AG04449 (cell line): Measurements from ENCODE around the gene PAQR3.

Experiments
- CTCF ChIA-PET: fragments of 350-600 bp; formaldehyde crosslinking; extraction: SDS; loops from one replicate; lab custom pipeline; 2021; ENCODE audit warnings: antibody characterized with exemption; lab: Yijun Ruan, JAX
- POLR2A ChIA-PET: fragments of 400-600, 350-600 bp; formaldehyde crosslinking; extraction: SDS; loops from one replicate; lab custom pipeline; 2020; ENCODE audit warnings: antibody characterized with exemption, inconsistent platforms; lab: Yijun Ruan, JAX
- DNase-seq: peaks from one replicate; pipeline ENCODE4 v3.0.0-alpha.2; 2010; ENCODE audit warnings: low read depth, low spot score
- H3K4me3 ChIP-seq: 2 replicates; pipeline ENCODE4 v1.5.1; 2011; ENCODE audit warnings: low read depth, mild to moderate bottlenecking, control low read depth, low read length
- TF ChIP-seq, protein P1 (sequence below): IDR thresholded peaks from one replicate; pipeline ENCODE4 v1.5.1; 2011; ENCODE audit warnings: mild to moderate bottlenecking, moderate library complexity, low read length, control low read depth, inconsistent platforms; ENCODE audit not compliant: insufficient read depth; ENCODE audit errors: missing control alignments

Gene PAQR3

DNA sequence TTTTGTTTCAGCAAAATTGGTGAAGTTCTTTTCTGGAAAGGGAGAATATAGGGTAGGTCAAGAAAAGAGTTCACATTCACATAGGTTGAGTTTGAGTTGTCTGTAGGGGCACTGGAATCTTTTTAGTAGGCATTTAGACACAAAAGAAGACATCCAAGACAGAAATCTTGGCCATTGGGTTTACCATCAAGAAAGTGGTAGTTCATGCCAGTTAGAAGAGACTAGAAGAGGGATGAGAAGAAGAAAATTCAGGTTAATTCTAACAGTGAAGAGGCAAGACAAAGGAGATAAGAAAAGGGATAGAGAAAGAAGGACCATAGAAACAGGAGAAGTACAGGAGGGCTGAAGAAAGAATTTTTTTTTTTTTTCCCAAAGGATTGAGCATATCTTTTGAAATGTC lies 39.9 kb downstream of the PAQR3 start:
- ChIA-PET POLR2A (no interaction called here), CTCF (no interaction called here)
- TF ChIP-seq, protein P1, sequence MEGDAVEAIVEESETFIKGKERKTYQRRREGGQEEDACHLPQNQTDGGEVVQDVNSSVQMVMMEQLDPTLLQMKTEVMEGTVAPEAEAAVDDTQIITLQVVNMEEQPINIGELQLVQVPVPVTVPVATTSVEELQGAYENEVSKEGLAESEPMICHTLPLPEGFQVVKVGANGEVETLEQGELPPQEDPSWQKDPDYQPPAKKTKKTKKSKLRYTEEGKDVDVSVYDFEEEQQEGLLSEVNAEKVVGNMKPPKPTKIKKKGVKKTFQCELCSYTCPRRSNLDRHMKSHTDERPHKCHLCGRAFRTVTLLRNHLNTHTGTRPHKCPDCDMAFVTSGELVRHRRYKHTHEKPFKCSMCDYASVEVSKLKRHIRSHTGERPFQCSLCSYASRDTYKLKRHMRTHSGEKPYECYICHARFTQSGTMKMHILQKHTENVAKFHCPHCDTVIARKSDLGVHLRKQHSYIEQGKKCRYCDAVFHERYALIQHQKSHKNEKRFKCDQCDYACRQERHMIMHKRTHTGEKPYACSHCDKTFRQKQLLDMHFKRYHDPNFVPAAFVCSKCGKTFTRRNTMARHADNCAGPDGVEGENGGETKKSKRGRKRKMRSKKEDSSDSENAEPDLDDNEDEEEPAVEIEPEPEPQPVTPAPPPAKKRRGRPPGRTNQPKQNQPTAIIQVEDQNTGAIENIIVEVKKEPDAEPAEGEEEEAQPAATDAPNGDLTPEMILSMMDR = no peak
- no peak for DNase-seq
- no peak overlapping the region for H3K4me3 ChIP-seq

DNA sequence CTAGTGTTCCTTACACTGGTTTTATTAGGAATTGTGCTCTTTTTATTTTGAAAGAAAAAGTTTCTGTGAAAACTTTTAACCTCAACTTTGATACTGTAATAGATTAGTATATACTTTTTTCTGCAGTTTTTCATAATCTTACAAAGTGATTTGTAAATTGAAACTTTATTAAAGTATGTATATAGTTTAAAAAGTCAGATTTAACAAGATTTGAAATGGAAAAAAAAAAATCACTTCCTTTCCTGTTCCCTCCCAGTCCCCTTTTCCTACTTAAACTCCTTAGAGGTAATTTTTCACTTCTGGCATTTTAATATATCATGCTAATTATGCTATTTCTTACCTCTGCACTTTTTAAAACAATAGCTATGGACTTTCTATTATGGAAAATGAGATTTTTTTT lies 49.3 kb downstream of the PAQR3 start:
- POLR2A ChIA-PET = no interaction called here
- no peak for DNase-seq
- TF ChIP-seq, protein P1 = no peak
- no peak overlapping the region for H3K4me3 ChIP-seq
- CTCF ChIA-PET = interaction anchor here (0.9 kb wide), 1 partner anchor 20 kb away, joined by 3 read pairs; no protein-coding TSS in a partner anchor

DNA sequence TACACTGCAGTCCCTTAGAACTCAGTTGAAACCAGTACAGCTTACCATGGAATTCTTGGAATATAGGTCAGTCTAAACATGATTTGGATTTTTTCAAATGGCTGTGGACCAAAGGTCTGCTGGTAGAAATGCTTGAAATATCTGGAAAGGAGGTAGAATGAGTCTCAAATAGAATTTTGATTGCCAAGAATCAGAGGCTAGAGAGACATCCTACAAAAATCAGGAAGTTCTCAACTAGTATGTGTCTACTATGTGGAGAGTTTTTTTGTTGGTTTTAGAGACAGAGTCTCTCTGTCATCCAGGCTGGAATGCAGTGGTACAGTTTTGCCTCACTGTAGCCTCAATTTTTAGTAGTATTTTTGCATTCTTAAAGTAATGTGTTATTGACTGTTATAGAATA lies 53.6 kb downstream of the PAQR3 start:
- CTCF ChIA-PET = no interaction called here
- no peak overlapping the region for H3K4me3 ChIP-seq
- peak; percentile 57 for DNase-seq
- POLR2A ChIA-PET = no interaction called here
- TF ChIP-seq, protein P1 = no peak

DNA sequence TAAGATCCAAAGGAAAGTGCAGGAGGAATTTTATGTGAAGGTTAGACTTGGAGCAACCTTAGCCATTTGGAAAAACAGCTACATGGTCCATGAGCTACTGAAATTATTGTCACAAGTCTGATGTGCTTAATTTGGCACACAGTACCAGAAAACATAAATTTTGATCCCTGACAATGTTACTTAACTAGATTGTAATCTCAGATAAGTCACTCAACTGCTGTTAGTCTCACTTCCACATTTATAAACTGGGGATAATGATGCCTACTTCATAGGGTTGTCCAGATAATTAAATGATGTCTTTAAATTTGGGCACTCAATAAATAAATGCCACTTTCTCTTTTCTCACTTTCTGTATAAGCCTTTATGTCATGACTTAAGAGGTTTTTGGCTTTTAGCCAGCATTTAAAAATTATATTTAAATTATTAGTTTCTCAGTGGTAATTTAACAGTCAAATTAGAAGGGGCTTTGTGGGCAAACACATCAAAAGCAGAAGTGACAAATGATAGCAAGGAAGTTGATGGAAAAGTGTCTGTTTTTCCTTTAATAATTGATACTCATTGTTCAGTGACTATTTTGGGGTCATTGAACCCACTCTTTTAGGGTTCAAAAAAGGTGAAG lies 58.3 kb downstream of the PAQR3 start:
- CTCF ChIA-PET = interaction anchor here (0.6 kb wide), 1 partner anchor 62 kb away, joined by 3 read pairs; no protein-coding TSS in a partner anchor
- POLR2A ChIA-PET = no interaction called here
- no peak for DNase-seq
- TF ChIP-seq, protein P1 = no peak
- H3K4me3 ChIP-seq = no peak overlapping the region

DNA sequence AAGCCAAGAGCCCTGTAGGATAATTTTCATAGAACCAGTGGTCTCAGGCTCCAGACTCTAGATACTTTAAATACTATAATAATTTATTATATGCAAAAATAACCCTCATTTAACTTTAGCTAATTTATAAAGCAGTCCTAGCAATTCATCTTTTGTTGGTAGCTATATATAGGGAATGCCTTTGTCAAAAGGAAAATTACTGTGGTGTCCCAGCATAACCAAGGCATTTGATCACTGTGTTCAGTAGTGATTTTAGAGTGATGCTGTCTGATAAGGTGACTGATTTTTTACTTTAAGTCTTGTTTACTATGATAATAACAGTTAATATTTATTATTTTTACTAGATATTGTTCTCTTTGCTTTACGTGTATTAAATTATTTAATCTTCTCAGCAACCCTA lies 61.2 kb downstream of the PAQR3 start:
- TF ChIP-seq, protein P1 = no peak
- no peak for DNase-seq
- H3K4me3 ChIP-seq = no peak overlapping the region
- ChIA-PET POLR2A (no interaction called here), CTCF (no interaction called here)

DNA sequence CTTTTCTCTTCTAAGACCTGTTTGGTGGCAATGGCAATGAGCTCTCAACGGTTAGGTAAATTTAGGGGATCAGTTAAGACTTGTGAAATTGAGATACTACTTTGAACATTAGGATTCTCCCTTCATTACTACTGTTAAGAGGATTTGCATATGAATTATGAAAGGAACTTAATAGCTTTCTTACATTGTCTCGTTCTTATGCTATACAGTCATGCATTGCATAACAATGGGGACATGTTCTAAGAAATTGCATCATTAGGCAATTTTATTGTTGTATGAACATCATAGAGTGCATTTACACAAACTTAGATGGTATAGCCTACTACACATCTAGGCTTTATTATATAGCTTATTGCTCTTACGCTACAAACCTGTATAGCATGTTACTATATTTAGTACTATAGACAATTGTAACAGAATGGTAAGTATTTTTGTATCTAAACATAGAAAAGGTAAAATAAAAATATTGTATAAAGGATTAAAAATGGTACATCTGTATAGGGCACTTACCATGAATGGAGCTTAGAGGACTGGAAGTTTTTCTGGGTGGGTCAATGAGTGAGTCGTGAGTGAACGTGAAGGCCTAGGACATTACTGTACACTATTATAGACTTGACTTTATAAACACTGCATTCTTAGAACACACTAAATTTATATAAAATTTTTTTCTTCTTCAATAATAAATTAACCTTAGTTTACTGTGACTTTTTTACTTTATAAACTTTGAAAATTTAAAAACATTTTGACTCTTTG lies 62.5 kb downstream of the PAQR3 start:
- ChIA-PET POLR2A (no interaction called here), CTCF (interaction anchor here (1.9 kb wide), 1 partner anchor 12 kb away, joined by 8 read pairs; no protein-coding TSS in a partner anchor)
- TF ChIP-seq, protein P1 = no peak
- DNase-seq = no peak
- H3K4me3 ChIP-seq = no peak overlapping the region
